ENCODE data around the gene MEG3. TPM values are rescaled to one million over a fixed set of nuclear protein-coding genes. Genes with fewer than 3 reads are reported as not detected.

Gene MEG3
- total RNA-seq, 1 experiment from 2014 or later: not detected

DNA sequence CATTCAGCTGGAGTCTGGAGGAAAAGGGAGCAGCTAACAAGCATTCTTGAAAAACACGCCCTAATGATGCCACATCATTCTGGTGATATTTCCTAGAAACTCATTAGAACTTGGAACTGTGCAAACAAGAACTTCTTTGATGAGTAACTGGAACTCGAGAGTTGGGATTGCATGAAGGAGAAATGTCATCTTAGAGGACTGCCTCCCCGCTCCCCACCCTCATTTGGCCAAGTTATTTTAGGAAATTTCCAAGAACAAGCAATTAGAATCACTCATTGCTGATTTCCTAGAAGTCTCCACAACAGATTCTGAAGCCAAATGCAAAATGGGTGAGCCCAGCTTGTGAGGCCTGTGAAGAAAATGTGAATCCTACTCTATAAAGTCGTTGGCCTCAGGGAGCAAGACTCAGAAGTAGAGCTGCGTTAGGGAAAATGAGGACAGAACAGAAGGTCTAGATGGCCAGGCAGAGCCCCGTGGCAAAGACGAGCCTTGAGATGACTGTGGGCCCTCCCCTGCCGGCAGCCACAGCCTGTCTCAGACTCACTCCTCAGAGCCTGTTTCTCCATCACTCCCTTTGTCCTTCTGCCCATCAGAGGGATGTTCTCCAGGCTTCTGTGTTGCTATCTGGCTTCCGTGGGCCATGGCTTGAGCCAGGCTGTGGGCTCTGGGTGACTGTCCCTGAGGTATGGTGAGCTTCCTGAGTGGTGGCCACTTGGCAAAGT is 39.2 kb downstream of the MEG3 start:
- Mint-ChIP-seq H3K9me3 (ENCODE audit: unreplicated experiment) (no peaks in the 10 kb centered on the region), H3K36me3 (ENCODE audit: insufficient read depth, unreplicated experiment) (no peaks in the 10 kb centered on the region), H3K4me1 (ENCODE audit: insufficient read depth, unreplicated experiment) (no peaks in the 10 kb centered on the region), H3K27me3 (ENCODE audit: insufficient read depth, unreplicated experiment) (peaks cover 10% of the 10 kb centered on the region), H3K27ac (ENCODE audit: low read depth, unreplicated experiment) (no peak overlapping the region), H3K4me3 (ENCODE audit: unreplicated experiment) (no peak overlapping the region)
- ChIA-PET POLR2A (no interaction called here), CTCF (no interaction called here)
- TF ChIP-seq, protein P1, sequence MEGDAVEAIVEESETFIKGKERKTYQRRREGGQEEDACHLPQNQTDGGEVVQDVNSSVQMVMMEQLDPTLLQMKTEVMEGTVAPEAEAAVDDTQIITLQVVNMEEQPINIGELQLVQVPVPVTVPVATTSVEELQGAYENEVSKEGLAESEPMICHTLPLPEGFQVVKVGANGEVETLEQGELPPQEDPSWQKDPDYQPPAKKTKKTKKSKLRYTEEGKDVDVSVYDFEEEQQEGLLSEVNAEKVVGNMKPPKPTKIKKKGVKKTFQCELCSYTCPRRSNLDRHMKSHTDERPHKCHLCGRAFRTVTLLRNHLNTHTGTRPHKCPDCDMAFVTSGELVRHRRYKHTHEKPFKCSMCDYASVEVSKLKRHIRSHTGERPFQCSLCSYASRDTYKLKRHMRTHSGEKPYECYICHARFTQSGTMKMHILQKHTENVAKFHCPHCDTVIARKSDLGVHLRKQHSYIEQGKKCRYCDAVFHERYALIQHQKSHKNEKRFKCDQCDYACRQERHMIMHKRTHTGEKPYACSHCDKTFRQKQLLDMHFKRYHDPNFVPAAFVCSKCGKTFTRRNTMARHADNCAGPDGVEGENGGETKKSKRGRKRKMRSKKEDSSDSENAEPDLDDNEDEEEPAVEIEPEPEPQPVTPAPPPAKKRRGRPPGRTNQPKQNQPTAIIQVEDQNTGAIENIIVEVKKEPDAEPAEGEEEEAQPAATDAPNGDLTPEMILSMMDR (IDR thresholded peaks at IDR 0.05; ENCODE audit: unreplicated experiment): no peak
- DNase-seq (ENCODE audit: unreplicated experiment): no peak
- BruUV-seq (replicated peaks): no TSS peak
- intact Hi-C loops (cut with micrococcal nuclease): no loop called here

DNA sequence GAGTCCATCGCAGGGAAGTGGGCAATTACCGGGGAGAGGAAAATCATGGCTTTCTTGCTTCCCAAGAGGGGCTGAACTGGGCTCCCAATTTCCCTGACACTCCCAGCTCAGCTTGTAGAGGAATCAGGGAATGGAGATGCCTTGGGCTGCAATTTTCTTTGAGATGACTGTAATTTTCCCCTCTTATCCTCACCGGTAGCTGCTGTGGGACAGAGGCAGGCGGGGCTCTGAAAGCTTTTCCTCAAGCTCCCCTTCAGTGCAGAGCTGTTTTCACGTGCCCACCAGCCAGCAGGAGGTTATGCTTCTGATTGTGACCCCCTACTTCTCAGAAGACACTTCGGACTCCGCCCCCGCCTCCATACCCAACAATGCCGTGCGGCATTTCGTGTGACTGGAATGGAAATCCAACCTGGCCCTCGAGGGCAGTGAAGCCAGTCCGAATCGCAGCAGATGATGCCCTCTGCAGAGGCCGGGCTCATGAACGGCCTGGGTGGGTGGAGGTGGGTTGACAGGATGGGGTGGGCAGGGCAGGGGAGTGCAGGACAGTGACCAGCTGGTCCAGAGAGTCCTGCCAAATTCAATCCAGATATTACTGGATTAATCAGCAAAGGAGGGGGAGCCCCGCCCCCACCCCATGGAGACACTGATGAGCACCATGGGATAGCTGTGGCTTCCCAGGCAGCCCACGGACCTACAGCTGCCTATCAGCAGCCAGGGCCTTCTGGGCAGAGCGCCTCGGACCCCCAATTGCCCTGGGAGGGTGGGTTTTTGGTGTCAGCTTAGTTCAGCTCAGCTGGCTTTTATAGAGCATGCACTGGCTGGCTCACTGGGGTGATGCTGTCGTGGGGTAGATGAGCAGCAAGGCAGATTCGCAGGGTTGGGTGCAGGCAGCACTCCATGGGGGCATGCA is 40.0 kb downstream of the MEG3 start:
- CTCF ChIA-PET: no interaction called here
- BruUV-seq (replicated peaks): no TSS peak
- H3K9me3 Mint-ChIP-seq (ENCODE audit: unreplicated experiment): no peaks in the 10 kb centered on the region
- no peaks in the 10 kb centered on the region for H3K4me1 Mint-ChIP-seq (ENCODE audit: insufficient read depth, unreplicated experiment)
- POLR2A ChIA-PET: no interaction called here
- H3K27me3 Mint-ChIP-seq (ENCODE audit: insufficient read depth, unreplicated experiment): peaks cover 2% of the 10 kb centered on the region
- H3K27ac Mint-ChIP-seq (ENCODE audit: low read depth, unreplicated experiment): no peak overlapping the region
- no peaks in the 10 kb centered on the region for H3K36me3 Mint-ChIP-seq (ENCODE audit: insufficient read depth, unreplicated experiment)
- H3K4me3 Mint-ChIP-seq (ENCODE audit: unreplicated experiment): no peak overlapping the region
- no peak for DNase-seq (ENCODE audit: unreplicated experiment)
- TF ChIP-seq, protein P1 (IDR thresholded peaks at IDR 0.05; ENCODE audit: unreplicated experiment): no peak
- intact Hi-C loops (cut with micrococcal nuclease): no loop called here

DNA sequence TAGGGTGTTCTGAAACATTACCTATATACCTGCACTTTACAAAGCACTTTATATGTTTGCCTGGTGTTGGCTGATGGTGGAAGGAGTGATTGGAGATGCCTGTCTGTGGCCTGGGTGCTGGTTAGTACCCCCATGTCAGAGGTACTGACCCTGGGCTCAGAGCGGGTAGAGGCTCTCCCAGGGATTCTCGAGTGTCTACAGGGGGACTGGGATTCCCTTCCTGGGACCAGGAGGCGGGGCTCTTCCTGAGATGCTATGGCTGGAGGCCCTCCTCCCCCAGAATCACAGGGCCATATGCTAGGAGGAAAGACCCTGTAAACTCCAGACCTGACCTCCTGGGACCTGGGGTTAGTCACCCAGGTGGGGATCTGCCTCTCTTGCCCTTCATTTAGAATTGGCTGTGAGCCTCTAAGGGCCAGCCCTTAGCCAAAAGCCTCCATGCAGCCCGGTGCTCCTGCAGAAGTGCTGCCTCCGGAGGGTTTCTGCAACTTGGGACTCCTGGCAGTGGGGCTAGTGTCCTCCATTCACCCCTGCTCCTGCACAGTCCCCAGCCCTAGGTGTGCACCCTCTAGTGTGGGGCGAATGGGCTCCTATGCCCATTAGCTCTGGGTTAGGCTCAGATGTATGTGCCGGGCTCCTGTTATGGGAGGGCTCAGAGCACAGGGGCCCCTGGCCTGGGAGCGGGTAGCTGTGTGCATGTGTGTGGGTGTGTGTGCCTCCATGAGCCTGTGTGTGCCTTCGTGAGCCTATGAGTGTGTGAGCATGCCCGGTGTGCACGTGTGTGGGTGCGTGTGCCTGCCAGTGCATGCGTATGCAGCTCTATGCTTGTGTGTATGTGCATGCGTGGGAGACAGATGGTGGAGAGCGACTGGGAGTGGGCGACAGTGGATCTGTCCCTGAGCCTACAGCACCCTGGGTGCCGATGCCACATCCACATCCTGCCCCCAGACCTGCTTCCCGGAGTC is 41.0 kb downstream of the MEG3 start:
- DNase-seq (ENCODE audit: unreplicated experiment): no peak

More for the DNA sequence above, 41.0 kb downstream of the MEG3 start:
- H3K36me3 Mint-ChIP-seq (ENCODE audit: insufficient read depth, unreplicated experiment): no peaks in the 10 kb centered on the region
- peaks cover 8% of the 10 kb centered on the region for H3K9me3 Mint-ChIP-seq (ENCODE audit: unreplicated experiment)
- H3K27ac Mint-ChIP-seq (ENCODE audit: low read depth, unreplicated experiment): no peak overlapping the region
- H3K4me3 Mint-ChIP-seq (ENCODE audit: unreplicated experiment): no peak overlapping the region
- ChIA-PET POLR2A (no interaction called here), CTCF (no interaction called here)
- H3K4me1 Mint-ChIP-seq (ENCODE audit: insufficient read depth, unreplicated experiment): peaks cover 5% of the 10 kb centered on the region
- intact Hi-C loops (cut with micrococcal nuclease): no loop called here
- H3K27me3 Mint-ChIP-seq (ENCODE audit: insufficient read depth, unreplicated experiment): no peaks in the 10 kb centered on the region
- BruUV-seq (replicated peaks): no TSS peak
- TF ChIP-seq, protein P1 (IDR thresholded peaks at IDR 0.05; ENCODE audit: unreplicated experiment): no peak
